HG03097 (cell line): Measurements from ENCODE around the gene ZZZ3.
"Not testable (repeated sequence)": the region's sequence is repeated elsewhere in the genome, so short reads cannot be mapped to it uniquely, and the experiment has no call there.

Source experiments
- ATAC-seq: cut with Tn5 transposase; IDR thresholded peaks from one replicate; pipeline ENCODE4 v1.9.1; 2021; ENCODE audit not compliant: unreplicated experiment, low FRiP score

ZZZ3 gene

GRCh38 chr1:77672374-77672773 is 10.1 kb downstream of the ZZZ3 start:
- ATAC-seq: no peak

DNA sequence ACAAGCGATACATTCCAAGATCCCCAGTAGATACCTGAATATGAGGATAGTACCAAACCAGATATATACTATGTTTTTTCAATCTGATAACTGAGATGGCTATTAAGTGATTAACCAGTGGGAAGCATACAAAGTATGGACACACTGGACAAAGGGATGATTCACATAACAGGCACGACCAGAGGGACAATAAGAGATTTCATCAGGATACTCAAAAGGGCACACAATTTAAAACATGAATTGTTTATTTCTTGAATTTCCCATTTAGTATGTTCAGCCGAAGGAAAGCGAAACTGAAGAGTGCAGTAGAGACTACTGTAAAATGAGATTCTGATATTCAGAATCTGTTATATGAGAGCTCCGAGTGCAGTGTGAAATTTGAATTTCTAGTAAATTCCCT is 10.6 kb downstream of the ZZZ3 start:
- no peak for ATAC-seq

GRCh38 chr1:77670330-77670729 is 12.1 kb downstream of the ZZZ3 start:
- ATAC-seq: no peak

- ATAC-seq: no peak
Observed at GRCh38 chr1:77668924-77669449, 13.5 kb downstream of the ZZZ3 start.

DNA sequence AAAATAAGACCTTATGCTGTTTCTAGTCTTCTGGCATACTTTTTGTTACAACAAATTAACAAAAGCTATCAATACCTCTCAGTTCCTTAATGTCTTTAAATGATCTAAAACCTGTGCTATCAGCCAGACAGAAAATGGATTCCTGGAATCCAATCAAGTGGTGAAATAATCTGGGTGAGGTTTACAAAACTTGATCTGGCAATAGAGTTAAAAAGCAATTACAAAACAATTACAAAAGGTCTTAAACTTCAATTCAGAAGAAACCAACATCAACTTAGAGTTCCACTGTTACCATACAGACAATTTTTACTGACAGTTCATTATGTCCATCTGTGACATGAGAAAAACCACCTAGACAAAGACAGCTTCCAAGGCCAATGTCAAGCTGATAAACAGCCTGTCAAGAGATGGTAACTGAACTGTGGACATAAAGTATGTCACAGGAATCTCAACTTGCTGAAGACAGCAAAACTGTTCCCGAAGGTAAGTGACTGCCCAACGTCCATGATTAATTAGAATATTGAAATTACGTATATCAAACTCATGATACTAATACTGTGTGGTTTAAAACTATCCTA is 17.4 kb downstream of the ZZZ3 start:
- ATAC-seq: no peak

GRCh38 chr1:77661696-77662095 is 20.8 kb downstream of the ZZZ3 start:
- no peak for ATAC-seq

DNA sequence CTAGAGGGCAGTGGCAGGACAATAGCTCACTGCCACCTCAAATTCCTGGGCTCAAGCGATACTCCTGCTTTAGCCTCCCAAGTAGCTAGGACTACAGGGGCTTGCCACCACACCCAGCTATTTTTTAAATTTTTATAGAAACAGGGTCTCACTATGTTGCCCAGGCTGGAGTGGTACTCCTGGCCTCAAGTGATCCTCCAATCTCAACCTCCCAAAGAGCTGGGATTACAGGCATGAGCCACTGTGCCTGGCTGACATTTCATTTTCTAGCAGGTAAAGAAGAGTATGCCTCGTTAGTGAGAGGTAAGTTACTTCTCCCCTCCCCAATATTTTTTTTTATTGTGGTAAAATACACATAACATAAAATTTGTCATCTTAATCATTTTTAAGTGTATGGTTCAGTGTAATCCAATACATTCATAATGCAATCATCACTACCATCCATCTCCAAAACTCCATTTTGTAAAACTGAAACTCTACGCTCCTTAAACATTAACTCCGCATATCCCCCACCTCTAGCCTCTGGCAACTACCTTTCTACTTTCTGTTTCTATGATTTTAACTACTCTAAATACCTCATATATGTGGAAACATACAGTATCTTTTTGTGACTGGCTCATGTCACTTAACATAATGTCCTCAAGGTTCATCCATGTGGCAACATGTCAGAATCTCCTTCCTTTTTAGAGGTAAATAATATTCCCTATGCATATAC is 22.4 kb downstream of the ZZZ3 start:
- ATAC-seq: peak; percentile 58

DNA sequence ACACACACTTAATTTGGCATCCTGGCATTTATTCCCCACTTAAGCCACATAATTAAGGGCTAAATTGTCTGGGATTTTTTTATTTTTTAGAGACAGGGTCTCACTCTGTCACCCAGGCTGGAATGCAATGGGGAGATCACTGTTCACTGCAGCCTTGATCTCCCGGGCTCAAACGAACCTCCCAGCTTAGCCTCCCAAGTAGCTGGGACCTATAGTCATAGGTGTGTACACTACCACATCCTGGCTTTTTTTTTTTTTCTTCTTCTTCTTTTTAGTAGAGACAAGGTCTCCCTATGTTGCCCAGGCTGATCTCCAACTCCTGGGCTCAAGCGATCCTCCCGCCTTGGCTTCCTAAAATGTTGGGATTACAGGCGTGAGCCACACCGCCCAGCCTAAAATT is 24.2 kb downstream of the ZZZ3 start:
- ATAC-seq: no peak

GRCh38 chr1:77655431-77655974 is 27.0 kb downstream of the ZZZ3 start:
- no peak for ATAC-seq

DNA sequence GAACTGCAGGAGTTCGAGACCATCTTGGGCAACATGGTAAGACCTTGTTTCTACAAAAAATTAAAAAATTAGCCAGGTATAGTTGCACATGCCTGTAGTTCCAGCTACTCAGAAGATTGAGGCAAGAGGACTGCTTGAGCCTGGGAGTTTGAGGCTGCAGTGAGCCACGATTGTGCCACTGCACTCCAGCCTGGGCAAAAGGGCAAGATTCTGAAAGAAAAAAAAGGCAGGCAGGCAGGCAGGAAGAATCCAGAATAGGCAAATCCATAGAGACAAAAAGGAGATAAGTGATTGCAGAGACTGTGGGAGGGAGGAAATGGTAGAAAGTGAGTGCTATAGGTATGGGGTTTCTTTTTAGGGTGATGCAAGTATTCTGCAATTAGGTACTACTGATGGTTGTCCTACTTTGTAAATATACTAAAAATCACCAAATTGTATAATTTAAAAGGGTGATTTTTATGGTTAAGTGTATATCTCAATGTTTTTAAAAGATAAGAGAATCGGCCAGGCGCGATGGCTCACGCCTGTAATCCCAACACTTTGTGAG is 29.4 kb downstream of the ZZZ3 start:
- no peak for ATAC-seq

DNA sequence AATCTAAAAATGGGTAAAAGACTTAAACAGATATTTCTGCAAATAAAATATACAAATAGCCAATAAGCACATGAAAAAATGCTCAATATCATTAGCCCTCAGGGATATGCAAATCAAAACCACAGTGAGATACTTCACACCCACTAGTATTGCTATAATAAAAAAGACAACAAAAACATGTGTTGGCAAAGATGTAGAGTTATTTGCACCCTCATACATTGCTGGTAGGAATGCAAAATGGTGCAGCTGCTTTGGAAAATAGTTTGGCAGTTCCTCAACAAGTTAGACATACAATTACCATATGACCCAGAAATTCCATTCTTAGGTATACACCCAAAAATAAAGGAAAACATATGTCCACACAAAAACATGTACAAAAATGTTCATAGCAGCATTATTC is 30.2 kb downstream of the ZZZ3 start:
- no peak for ATAC-seq

DNA sequence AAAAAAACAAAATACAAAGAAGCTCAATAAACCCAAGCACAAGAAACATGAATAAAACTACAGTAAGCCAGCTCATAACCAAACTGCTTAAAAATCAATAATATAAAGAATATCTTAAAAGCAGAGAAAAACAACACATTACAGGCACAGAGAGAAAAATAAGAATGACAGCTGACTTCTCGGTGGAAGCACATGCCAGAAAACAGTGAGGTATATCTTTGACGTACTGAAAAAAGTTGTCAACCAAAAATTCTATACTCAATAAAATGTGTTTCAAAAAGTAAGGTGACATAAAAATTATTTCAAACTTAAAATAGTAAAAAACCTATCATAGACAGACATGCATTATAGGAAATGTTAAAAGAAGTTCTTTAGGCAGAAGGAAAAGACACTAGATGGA is 33.3 kb downstream of the ZZZ3 start:
- ATAC-seq: no peak

- ATAC-seq: not testable (repeated sequence)
Observed at GRCh38 chr1:77646224-77646623, 36.2 kb downstream of the ZZZ3 start.

GRCh38 chr1:77643456-77643855 is 39.0 kb downstream of the ZZZ3 start:
- no peak for ATAC-seq

DNA sequence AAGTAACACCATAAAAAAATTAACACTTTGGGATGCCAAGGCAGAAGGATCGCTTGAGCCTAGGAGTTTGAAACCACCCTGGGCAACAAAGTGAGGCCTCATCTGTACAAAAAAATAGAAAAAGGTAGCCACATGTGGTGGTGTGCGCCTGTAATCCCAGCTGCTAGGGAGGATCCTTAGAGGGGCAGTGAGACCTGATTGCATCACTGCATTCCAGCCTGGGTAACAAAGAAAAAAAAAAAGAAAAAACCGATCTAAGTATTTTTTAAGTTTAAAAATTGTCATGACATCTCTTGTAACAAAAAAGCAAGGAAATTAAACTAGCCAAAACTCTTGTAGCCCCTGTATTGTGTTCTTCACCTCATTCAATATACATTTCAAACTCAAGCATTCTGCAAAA is 39.5 kb downstream of the ZZZ3 start:
- ATAC-seq: no peak

DNA sequence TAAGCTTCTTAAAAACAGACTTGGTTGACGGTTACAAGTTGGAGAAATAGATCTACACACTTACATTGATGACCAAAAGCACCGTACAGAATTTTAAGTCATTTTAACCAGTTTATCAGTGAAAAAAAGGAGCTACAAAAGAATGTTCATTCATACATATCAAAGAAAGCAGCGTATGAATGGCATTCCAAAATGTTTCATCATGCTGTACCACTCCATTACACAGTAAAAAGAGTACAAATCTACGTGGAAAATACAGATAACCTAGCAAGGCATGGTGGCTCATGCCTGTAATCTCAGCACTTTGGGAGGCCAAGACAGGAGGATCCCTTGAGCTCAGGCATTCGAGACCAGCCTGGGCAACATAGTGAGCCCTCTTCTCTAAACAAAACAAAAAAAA is 40.3 kb downstream of the ZZZ3 start:
- ATAC-seq: no peak

- ATAC-seq: no peak
Observed at GRCh38 chr1:77639557-77640069, 42.8 kb downstream of the ZZZ3 start.

- no peak for ATAC-seq
Observed at GRCh38 chr1:77639056-77639455, 43.4 kb downstream of the ZZZ3 start.

GRCh38 chr1:77636864-77637263 is 45.6 kb downstream of the ZZZ3 start:
- ATAC-seq: no peak
